WTC11 (cell line): Measurements from ENCODE around the gene IRX4. TPM values are rescaled to one million over a fixed set of nuclear protein-coding genes. Genes with fewer than 3 reads are reported as not detected.

Experiments
- ATAC-seq: fragments of 200-7000 bp; cut with Tn5 transposase; 2 replicates; pipeline ENCODE4 v1.10.0; 2021; ENCODE audit warnings: mild to moderate bottlenecking, moderate library complexity
- CTCF ChIA-PET: fragments of 300-600 bp; sonication (Branson Sonifier 250); formaldehyde crosslinking; loops from one replicate; lab custom pipeline; 2021; ENCODE audit warnings: antibody characterized with exemption; lab: Charles Lee
- POLR2A ChIA-PET: fragments of 350-600 bp; sonication (Branson Sonifier 250); formaldehyde crosslinking; loops from one replicate; lab custom pipeline; 2021; ENCODE audit warnings: antibody characterized with exemption; lab: Charles Lee
- DNase-seq: peaks from one replicate; pipeline ENCODE4 v3.0.0; 2021; ENCODE audit warnings: low spot score
- H3K27ac Mint-ChIP-seq: 2 replicates; pipeline ENCODE4 v1.8.0; 2021; ENCODE audit warnings: mixed read lengths
- H3K27me3 Mint-ChIP-seq: 2 replicates; pipeline ENCODE4 v1.8.0; 2021; ENCODE audit warnings: low read depth, mild to moderate bottlenecking, moderate library complexity, mixed read lengths
- H3K36me3 Mint-ChIP-seq: 2 replicates; pipeline ENCODE4 v1.8.0; 2021; ENCODE audit warnings: mixed read lengths
- H3K4me1 Mint-ChIP-seq: 2 replicates; pipeline ENCODE4 v1.8.0; 2022; ENCODE audit warnings: mixed read lengths
- H3K4me3 Mint-ChIP-seq: 2 replicates; pipeline ENCODE4 v1.8.0; 2021; ENCODE audit warnings: mild to moderate bottlenecking, moderate library complexity, mixed read lengths
- H3K9me3 Mint-ChIP-seq: 2 replicates; pipeline ENCODE4 v1.8.0; 2021; ENCODE audit warnings: mixed read lengths
- ATF1 ChIP-seq: sonication (generic); formaldehyde crosslinking; IDR thresholded peaks from 2 replicates; pipeline ENCODE4 v1.8.1; 2023; ENCODE audit warnings: mild to moderate bottlenecking, moderate library complexity, missing genetic modification reagents
- ATF6 ChIP-seq: sonication (generic); formaldehyde crosslinking; IDR thresholded peaks from 2 replicates; pipeline ENCODE4 v1.8.1; 2023; ENCODE audit warnings: mild to moderate bottlenecking, missing genetic modification reagents
- FOXJ3 ChIP-seq: sonication (generic); formaldehyde crosslinking; IDR thresholded peaks from 2 replicates; pipeline ENCODE4 v1.9.0; 2021; ENCODE audit warnings: missing genetic modification reagents, mild to moderate bottlenecking, borderline replicate concordance
- FOXK1 ChIP-seq: sonication (generic); formaldehyde crosslinking; IDR thresholded peaks from 2 replicates; pipeline ENCODE4 v1.8.0; 2022; ENCODE audit warnings: mild to moderate bottlenecking, moderate library complexity, missing genetic modification reagents
- FOXP1 ChIP-seq: sonication (generic); formaldehyde crosslinking; IDR thresholded peaks from 2 replicates; pipeline ENCODE4 v1.8.0; 2022; ENCODE audit warnings: missing genetic modification reagents, mild to moderate bottlenecking, moderate library complexity, borderline replicate concordance
- FOXP4 ChIP-seq: sonication (generic); formaldehyde crosslinking; IDR thresholded peaks from 2 replicates; pipeline ENCODE4 v1.8.0; 2022; ENCODE audit warnings: mild to moderate bottlenecking, missing genetic modification reagents
- HMGXB4 ChIP-seq: sonication (generic); formaldehyde crosslinking; IDR thresholded peaks from 2 replicates; pipeline ENCODE4 v1.8.1; 2023; ENCODE audit warnings: mild to moderate bottlenecking, moderate library complexity, missing genetic modification reagents
- MYBL2 ChIP-seq: sonication (generic); formaldehyde crosslinking; IDR thresholded peaks from 2 replicates; pipeline ENCODE4 v1.8.1; 2023; ENCODE audit warnings: mild to moderate bottlenecking, moderate library complexity, missing genetic modification reagents
- OVOL2 ChIP-seq: fragments of 250-450 bp; sonication (Bioruptor Pico); IDR thresholded peaks from 2 replicates; pipeline ENCODE4 v1.9.0; 2021; ENCODE audit warnings: mild to moderate bottlenecking, borderline replicate concordance
- SMAD3 ChIP-seq: sonication (generic); formaldehyde crosslinking; IDR thresholded peaks from 2 replicates; pipeline ENCODE4 v1.8.0; 2022; ENCODE audit warnings: missing genetic modification reagents, mild to moderate bottlenecking, borderline replicate concordance
- SMAD4 ChIP-seq: sonication (generic); formaldehyde crosslinking; IDR thresholded peaks from 2 replicates; pipeline ENCODE4 v1.8.0; 2022; ENCODE audit warnings: mild to moderate bottlenecking, missing genetic modification reagents
- TEAD4 ChIP-seq: sonication (generic); formaldehyde crosslinking; IDR thresholded peaks from 2 replicates; pipeline ENCODE4 v1.8.0; 2022; ENCODE audit warnings: mild to moderate bottlenecking, missing genetic modification reagents
- USF2 ChIP-seq: sonication (generic); formaldehyde crosslinking; IDR thresholded peaks from 2 replicates; pipeline ENCODE4 v1.8.1; 2023; ENCODE audit warnings: mild to moderate bottlenecking, missing genetic modification reagents, moderate library complexity
- ZNF512 ChIP-seq: sonication (generic); formaldehyde crosslinking; IDR thresholded peaks from 2 replicates; pipeline ENCODE4 v1.8.1; 2022; ENCODE audit warnings: missing genetic modification reagents, borderline replicate concordance
- ZSCAN18 ChIP-seq: fragments of 250-450 bp; sonication (Bioruptor Pico); IDR thresholded peaks from 2 replicates; pipeline ENCODE4 v2.1.2; 2022; ENCODE audit warnings: mild to moderate bottlenecking, moderate library complexity
- total RNA-seq: library from RNA; stranded (reverse); gene quantifications from 3 replicates; pipeline ENCODE4 v1.2.3, GENCODE V29; 2021

IRX4 gene
- total RNA-seq, 1 experiment from 2014 or later: 9.0 TPM

GRCh38 chr5:1917830-1918487, 35.2 kb upstream of the IRX4 start (continued):
- TF ChIP-seq ZSCAN18 (CRISPR knock-in tag) (no peak), HMGXB4 (no peak), OVOL2 (no peak), FOXK1 (CRISPR knock-in tag) (no peak)

- no peak for TF ChIP-seq SMAD3
- TF ChIP-seq FOXP1 (CRISPR knock-in tag): no peak
- no peak for TF ChIP-seq MYBL2 (CRISPR knock-in tag)
- TF ChIP-seq HMGXB4: no peak
- TF ChIP-seq FOXP4: no peak
- no peak for TF ChIP-seq FOXJ3 (CRISPR knock-in tag)
- no peak for TF ChIP-seq ATF6 (CRISPR knock-in tag)
- TF ChIP-seq TEAD4 (CRISPR knock-in tag): no peak
- TF ChIP-seq SMAD4 (CRISPR knock-in tag): no peak
- TF ChIP-seq USF2 (CRISPR knock-in tag): no peak
- no peak for TF ChIP-seq ZNF512 (CRISPR knock-in tag)
- no peak for TF ChIP-seq ATF1
- Mint-ChIP-seq H3K36me3 (no peaks in the 10 kb centered on the region), H3K4me1 (0 out of 2 replicates have a peak, but pooled peaks cover 2% of the 10 kb centered on the region), H3K27ac (no peak overlapping the region), H3K4me3 (no peak overlapping the region), H3K27me3 (no peaks in the 10 kb centered on the region), H3K9me3 (no peaks in the 10 kb centered on the region; the same call in 1 of the 2 replicates)
- ChIA-PET POLR2A (no interaction called here), CTCF (no interaction called here)
- ATAC-seq (no peak), DNase-seq (no peak)
Measured at GRCh38 chr5:1916041-1917001, 33.6 kb upstream of the IRX4 start.
